ACC112 (cell line): ENCODE data around the gene MED13L.

Experiments used
- H2AFZ ChIP-seq: fragments of 200-600 bp; sonication (generic); one replicate; pipeline ENCODE4 v1.6.0; 2017; ENCODE audit warnings: antibody characterized with exemption, low read length; ENCODE audit not compliant: unreplicated experiment
- H3K27ac ChIP-seq: fragments of 200-600 bp; sonication (generic); 2 replicates; pipeline ENCODE4 v1.5.1; 2014; ENCODE audit warnings: low read depth, mild to moderate bottlenecking, antibody characterized with exemption, low read length, moderate library complexity
- H3K27me3 ChIP-seq: fragments of 200-600 bp; sonication (generic); 2 replicates; pipeline ENCODE4 v1.6.1; 2014; ENCODE audit warnings: mild to moderate bottlenecking, antibody characterized with exemption, low read length, moderate library complexity, mixed read lengths; ENCODE audit not compliant: insufficient read depth
- H3K36me3 ChIP-seq: fragments of 200-600 bp; sonication (generic); 2 replicates; pipeline ENCODE4 v1.6.1; 2016; ENCODE audit warnings: mild to moderate bottlenecking, antibody characterized with exemption, low read length, moderate library complexity, mixed read lengths; ENCODE audit not compliant: insufficient read depth
- H3K4me1 ChIP-seq: fragments of 200-600 bp; sonication (generic); one replicate; pipeline ENCODE4 v1.6.1; 2016; ENCODE audit warnings: low read length, mixed read lengths; ENCODE audit not compliant: insufficient read depth, unreplicated experiment, control insufficient read depth
- H3K4me3 ChIP-seq: fragments of 200-600 bp; sonication (generic); 2 replicates; pipeline ENCODE4 v1.5.1; 2014; ENCODE audit warnings: mild to moderate bottlenecking, low read depth, low read length
- H3K79me2 ChIP-seq: fragments of 200-600 bp; sonication (generic); one replicate; pipeline ENCODE4 v1.6.0; 2016; ENCODE audit warnings: low read length; ENCODE audit not compliant: control insufficient read depth, unreplicated experiment, insufficient read depth

The MED13L gene

GRCh38 chr12:115916910-115917668 is 360.4 kb downstream of the MED13L start:
- Histone ChIP-seq H3K27ac (no peak overlapping the region), H2AFZ (no peak overlapping the region), H3K4me1 (no peaks in the 10 kb centered on the region), H3K79me2 (no peaks in the 10 kb centered on the region), H3K36me3 (no peaks in the 10 kb centered on the region), H3K27me3 (peaks cover 33% of the 10 kb centered on the region), H3K4me3 (no peak overlapping the region)

GRCh38 chr12:115914122-115914521 is 363.4 kb downstream of the MED13L start:
- peaks cover 29% of the 10 kb centered on the region for H3K27me3 ChIP-seq
- H3K4me1 ChIP-seq, result no peaks in the 10 kb centered on the region
- H3K4me3 ChIP-seq, result no peak overlapping the region
- no peaks in the 10 kb centered on the region for H3K36me3 ChIP-seq
- no peaks in the 10 kb centered on the region for H3K79me2 ChIP-seq
- H2AFZ ChIP-seq, result no peak overlapping the region
- H3K27ac ChIP-seq, result no peak overlapping the region

DNA sequence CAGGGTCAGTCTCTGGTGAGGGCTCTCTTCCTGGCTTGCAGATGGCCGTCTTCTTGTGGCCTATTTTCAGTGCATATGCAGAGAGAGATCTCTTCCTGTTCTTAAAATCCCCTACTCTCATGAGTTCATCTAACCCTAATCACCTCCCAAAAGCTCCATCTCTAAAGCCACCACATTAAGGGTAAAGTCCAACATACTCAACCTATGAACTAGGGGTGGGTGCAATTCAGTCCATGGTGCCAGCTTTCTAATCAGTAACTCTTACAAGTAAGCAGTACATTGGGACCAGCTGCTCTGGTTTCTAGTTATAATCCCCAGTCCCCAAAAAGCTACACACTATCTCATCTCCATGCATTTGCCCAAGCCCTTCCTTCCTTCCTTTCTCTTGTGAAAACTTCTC is 365.1 kb downstream of the MED13L start:
- Histone ChIP-seq H3K4me1 (no peaks in the 10 kb centered on the region), H3K27ac (no peak overlapping the region), H3K4me3 (no peak overlapping the region), H3K27me3 (peaks cover 18% of the 10 kb centered on the region; the same call in 1 of the 2 replicates), H2AFZ (no peak overlapping the region), H3K36me3 (no peaks in the 10 kb centered on the region), H3K79me2 (no peaks in the 10 kb centered on the region)

DNA sequence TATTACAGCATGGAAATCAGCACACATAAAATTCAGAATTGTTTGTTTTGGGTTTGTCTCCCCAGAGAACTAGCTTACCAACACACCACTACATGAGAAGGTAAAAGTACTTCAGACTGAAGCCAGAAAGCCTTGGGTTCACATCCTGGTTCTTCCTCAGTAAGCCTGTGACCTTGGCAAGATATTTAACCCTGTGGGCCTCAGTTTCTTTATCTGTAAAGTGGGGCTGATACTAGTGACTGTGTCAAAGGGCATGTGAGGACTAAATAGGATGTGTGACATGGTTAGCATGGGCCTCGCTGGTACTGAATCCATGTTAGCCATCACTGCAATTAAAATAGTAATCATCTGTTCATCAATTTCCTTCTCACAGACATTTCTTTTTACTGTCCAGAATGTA is 366.1 kb downstream of the MED13L start:
- no peaks in the 10 kb centered on the region for H3K36me3 ChIP-seq
- H3K4me1 ChIP-seq, result no peaks in the 10 kb centered on the region
- H3K79me2 ChIP-seq, result no peaks in the 10 kb centered on the region
- peaks cover 11% of the 10 kb centered on the region; the same call in 1 of the 2 replicates for H3K27me3 ChIP-seq
- H2AFZ ChIP-seq, result no peak overlapping the region
- no peak overlapping the region for H3K27ac ChIP-seq
- no peak overlapping the region for H3K4me3 ChIP-seq

GRCh38 chr12:115910057-115910456 is 367.4 kb downstream of the MED13L start:
- no peak overlapping the region for H3K27ac ChIP-seq
- H3K4me1 ChIP-seq, result no peaks in the 10 kb centered on the region
- H3K36me3 ChIP-seq, result no peaks in the 10 kb centered on the region
- no peaks in the 10 kb centered on the region for H3K79me2 ChIP-seq
- no peak overlapping the region for H2AFZ ChIP-seq
- H3K4me3 ChIP-seq, result no peak overlapping the region
- peaks cover 22% of the 10 kb centered on the region for H3K27me3 ChIP-seq
